IPS-11a (cell line): Measurements from ENCODE around the gene CRYM.
"Not testable (repeated sequence)": the region's sequence is repeated elsewhere in the genome, so short reads cannot be mapped to it uniquely, and the experiment has no call there.

Experiments used
- H3K4me3 ChIP-seq: one replicate; pipeline ENCODE4 v1.5.1; 2013; ENCODE audit warnings: low read depth, low read length, control low read depth

CRYM gene

GRCh38 chr16:21250072-21250923 is 27.8 kb downstream of the CRYM start:
- no peak overlapping the region for H3K4me3 ChIP-seq

DNA sequence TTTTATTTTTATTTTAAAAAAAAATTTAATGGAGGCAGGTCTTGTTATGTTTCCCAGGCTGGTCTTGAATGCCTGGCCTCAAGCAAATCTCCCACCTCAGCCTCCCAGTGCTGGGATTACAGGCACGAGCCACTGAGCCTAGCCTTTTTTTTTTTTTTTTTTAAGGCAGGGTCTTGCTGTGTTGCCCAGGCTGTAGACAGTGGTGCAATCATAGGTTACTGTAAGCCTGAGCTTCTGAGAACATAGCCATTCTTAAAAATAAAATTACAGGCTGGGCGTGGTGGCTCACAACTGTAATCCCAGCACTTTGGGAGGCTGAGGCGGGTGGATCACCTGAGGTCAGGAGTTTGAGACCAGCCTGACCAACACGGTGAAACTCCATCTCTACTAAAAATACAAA is 29.9 kb downstream of the CRYM start:
- not testable (repeated sequence) for H3K4me3 ChIP-seq

DNA sequence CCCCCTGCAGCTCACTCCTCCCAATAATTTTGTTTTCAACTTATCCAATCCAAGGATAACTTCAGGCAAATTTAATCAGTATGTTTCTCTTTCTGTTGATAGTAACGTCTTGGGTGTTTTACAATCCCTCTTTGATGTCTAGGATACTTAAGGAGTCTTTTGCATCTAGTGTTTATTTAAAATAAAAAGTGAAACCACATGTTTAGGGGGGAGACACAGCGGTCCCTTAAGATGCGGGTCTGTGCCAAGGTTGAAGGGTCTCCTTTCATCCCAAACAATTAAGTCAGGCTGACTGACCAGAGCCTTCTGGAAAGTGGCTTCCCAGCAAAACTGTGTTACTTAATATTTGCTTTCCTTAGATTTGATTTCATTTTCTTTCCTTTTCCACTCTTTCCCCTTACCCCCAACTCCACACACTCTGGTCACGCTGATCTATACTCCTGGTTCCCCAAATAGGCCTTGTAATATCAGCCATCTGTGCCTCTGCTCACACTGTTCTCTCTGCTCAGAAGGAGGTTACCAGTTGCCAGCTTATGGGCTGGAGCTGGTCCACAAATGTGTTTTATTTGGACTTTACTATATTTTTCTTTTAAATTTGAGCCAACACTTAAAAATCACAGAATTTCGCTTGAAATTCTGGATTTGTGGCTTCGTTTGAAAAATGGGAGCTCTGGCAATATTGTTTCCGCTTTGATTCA is 33.4 kb downstream of the CRYM start:
- H3K4me3 ChIP-seq, result no peak overlapping the region

DNA sequence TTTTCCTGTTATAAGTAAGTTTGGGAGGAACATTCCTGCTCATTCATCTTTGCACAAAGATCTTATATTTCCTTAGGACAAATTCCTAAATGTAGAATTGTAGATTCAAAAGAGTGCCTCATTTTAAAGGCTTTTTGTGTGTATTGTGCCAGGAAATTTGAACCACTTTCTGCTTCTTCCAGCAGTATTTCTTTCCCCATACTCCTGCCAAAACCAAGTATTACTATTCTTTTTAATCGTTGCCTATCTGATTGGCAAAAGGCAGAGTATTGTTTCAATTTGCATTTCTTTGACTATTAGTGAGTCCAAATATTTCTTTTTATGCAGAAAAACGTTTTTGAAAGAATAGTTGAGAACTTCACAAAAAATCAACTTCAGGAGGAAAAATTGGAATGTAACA is 35.3 kb downstream of the CRYM start:
- H3K4me3 ChIP-seq, result no peak overlapping the region

DNA sequence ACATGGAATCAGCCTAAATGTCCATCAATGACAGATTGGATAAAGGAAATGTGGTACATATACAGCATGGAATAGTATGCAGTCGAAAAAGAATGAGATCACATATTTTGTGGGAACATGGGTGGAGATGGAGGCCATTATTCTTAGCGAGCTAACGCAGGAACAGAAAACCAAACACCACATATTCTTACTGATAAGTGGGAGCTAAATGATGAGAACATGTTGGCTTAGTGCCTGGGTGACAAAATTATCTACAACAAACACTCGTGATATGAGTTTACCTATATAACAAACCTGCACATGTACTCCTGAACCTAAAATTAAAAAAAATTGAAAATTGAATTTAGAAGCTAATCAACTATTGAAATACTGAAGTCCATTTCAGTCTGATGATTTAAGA is 38.4 kb downstream of the CRYM start:
- no peak overlapping the region for H3K4me3 ChIP-seq

DNA sequence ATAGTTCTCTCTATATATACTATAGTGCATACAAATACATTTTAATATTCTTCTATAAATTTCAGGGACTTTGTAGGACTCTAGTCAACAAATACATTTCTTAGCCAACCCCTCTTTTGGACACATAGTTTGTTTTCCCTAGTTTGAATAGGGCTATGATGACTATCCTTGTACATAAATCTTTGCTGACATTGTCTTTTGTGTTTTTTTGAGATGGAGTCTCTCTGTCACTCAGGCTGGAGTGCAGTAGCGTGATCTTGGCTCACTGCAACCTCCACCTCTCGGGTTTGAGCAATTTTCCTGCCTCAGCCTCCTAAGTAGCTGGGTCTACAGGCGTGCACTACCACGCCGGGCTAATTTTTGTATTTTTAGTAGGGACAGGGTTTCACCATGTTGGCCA is 41.3 kb downstream of the CRYM start:
- H3K4me3 ChIP-seq, result no peak overlapping the region

- no peak overlapping the region for H3K4me3 ChIP-seq
Observed at GRCh38 chr16:21235199-21235585, 42.9 kb downstream of the CRYM start.

GRCh38 chr16:21233521-21234150 is 44.5 kb downstream of the CRYM start, which contains the start of gene ANKS4B:
ANKS4B (plus strand) TSS chr16:21233699; CDS start chr16:21233738, 39 bp downstream.
- H3K4me3 ChIP-seq, result no peak within 1 kb of the TSS

DNA sequence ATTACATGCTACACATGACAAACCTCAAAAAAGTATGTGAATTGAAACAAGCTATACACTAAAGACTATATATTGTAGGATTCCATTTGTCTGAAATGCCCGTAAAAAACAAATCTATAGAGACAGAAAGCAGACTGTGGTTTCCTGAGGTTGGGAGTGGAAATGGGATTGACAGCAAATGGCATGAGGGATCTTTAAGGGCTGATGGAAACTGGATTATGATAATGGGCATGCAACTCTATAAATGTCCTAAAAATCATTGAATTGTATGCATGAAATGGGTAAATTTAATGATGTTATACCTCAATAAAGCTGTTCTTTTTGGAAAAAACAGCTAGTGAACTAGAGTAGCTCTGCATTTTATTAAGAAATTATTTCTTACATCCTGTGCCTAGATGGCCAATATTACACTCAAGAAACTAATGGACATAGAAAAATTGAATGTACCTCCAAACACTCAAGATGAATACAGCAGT is 45.0 kb downstream of the CRYM start:
- no peak overlapping the region for H3K4me3 ChIP-seq

DNA sequence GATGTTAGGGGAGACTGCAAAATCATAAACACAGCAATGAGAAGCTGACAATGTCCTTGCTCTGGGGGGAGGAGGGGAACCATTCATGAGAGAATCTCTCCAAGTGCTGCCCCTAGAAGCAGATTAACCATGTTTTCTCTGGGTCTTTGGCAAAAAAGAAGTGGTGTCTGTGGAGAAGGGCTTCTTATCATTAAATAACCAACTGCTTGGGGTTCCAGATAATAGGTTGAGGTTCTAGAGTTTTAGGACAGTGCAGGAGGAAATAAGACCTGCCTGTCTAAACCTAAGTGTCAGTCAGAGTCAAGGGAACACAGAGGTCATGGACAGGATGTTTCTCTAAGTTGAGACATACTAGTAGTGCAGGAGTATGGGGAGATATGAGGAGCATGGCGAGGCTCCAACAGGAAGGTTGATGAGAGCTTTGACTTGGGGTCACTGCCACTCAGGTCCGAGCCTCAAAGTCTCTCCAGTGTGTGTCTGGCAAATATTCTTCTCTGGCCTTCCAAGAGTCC is 49.7 kb downstream of the CRYM start:
- no peak overlapping the region for H3K4me3 ChIP-seq

GRCh38 chr16:21227866-21228265 is 50.2 kb downstream of the CRYM start:
- no peak overlapping the region for H3K4me3 ChIP-seq

DNA sequence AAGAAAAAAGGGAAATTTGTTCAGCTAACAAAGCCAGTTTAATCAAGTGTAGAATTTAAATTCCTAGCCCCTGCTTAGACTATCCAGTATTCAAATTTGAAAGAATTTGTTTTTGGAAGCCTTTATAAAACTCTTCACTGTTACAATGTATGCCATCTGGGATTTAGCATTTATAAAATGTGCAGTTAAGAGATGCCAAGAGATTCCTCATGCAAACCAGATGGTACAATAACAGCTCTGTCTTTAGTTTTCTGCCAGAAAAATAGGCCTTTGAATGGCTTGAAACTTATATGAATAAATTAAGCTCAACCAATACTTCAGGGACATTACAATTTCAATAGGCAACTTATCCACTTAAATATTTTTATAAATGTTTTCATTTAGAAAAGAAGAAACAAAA is 51.3 kb downstream of the CRYM start:
- no peak overlapping the region for H3K4me3 ChIP-seq

DNA sequence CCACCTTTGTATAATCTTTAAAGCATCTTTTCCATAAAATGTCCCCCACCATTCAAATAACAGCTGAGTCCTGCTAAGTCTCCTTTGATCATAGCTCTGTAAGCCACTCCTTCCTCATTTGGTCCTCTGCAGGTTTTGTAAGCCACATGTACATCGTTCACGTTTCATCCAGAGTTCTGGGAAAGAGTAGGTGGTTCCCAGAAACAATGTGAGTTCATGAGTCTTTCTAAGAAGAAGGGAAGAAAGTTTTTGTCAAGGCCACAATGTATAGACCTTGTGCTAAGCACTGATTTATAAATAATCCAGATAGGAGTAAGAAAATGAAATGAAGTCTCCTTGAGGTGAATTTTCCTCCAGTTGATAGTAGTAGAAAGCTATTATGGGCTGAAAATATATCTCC is 53.3 kb downstream of the CRYM start:
- H3K4me3 ChIP-seq, result no peak overlapping the region

- H3K4me3 ChIP-seq, result no peak overlapping the region
Observed at GRCh38 chr16:21223787-21224186, 54.3 kb downstream of the CRYM start.

DNA sequence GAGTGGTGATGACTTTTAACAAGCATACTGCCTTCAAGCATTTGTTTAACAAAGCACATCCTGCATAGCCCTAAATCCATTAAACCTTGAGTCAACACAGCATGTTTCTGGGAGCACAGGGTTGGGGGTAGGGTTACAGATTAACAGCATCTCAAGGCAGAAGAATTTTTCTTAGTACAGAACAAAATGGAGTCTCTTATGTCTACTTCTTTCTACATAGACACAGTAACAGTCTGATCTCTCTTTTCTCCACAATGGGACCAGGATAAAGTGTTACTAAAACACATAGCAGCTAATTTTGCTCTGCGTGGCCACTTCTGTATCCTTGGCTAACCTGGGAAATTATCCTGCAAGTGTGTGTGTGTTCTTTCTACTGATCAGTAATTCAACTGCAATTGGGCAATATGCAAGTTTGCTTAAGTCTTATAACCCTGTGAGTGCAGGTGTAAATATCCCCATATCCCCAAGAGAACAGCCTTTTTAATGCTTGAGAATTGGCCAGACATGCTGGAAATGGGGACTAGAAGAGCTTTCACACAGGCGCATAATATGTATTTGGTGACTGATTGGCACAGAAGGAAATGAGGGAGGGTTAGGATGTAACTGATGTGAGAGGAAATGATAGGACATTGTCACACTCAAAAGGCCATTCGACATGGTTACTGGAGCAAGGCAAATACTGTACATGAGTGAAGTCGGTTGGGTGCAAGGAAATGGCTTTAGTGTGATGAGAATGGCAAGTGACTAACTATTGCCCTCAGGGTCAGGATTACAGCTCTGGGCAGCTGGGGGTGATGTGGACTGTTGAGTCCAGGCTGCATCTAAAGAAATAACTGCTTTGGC is 55.4 kb downstream of the CRYM start:
- no peak overlapping the region for H3K4me3 ChIP-seq

GRCh38 chr16:21219551-21219950 is 58.5 kb downstream of the CRYM start:
- no peak overlapping the region for H3K4me3 ChIP-seq

GRCh38 chr16:21218153-21218552 is 59.9 kb downstream of the CRYM start:
- no peak overlapping the region for H3K4me3 ChIP-seq

GRCh38 chr16:21217121-21217520 is 61.0 kb downstream of the CRYM start:
- no peak overlapping the region for H3K4me3 ChIP-seq

GRCh38 chr16:21214086-21214485 is 64.0 kb downstream of the CRYM start:
- H3K4me3 ChIP-seq, result no peak overlapping the region

- no peak within 1 kb of the TSS for H3K4me3 ChIP-seq
Observed at GRCh38 chr16:21211486-21211885, 66.6 kb downstream of the CRYM start, which contains the start of gene ZP2. ZP2 (minus strand) TSS chr16:21211574; CDS start chr16:21211547, 27 bp downstream.
